ENCODE data around the gene ARID4B. TPM values are rescaled to one million over a fixed set of nuclear protein-coding genes. Genes with fewer than 3 reads are reported as not detected.

ARID4B gene
- total and polyA plus RNA-seq, 5 donors = 10.8 to 22.4 (median 20.7) TPM

DNA sequence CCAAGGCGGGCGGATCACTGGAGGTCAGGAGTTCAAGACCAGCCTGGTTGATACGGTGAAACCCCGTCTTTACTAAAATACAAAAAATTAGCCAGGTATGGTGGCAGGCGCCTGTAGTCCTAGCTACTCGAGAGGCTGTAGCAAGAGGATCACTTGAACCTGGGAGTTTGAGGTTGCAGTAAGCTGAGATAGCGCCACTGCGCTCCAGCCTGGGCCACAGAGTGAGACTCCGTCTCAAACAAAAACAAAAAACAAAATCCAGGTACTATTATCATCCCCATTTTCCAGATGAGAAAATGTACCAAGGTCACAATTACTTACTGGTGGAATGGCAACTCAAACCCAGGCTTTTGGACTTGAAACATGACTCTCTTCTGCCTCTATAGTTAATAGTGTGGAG, 203.9 kb downstream of the ARID4B start:
- Histone ChIP-seq H3K4me1 (ENCODE audit: control insufficient read depth, insufficient read depth, low read length) (peaks cover 2% of the 10 kb centered on the region), H3K27me3 (ENCODE audit: control insufficient read depth, insufficient read depth) (no peaks in the 10 kb centered on the region), H3K9me3 (ENCODE audit: control insufficient read depth, low read length) (no peaks in the 10 kb centered on the region), H3K27ac (ENCODE audit: low read length) (no peak overlapping the region), H3K4me3 (ENCODE audit: low read length) (no peak overlapping the region)
- WGBS = 92% methylated on average over 9 of the region's 9 CpGs
- intact Hi-C loops (cut with DNase I) = no loop called here
- no peak for ATAC-seq
- no peak for DNase-seq

DNA sequence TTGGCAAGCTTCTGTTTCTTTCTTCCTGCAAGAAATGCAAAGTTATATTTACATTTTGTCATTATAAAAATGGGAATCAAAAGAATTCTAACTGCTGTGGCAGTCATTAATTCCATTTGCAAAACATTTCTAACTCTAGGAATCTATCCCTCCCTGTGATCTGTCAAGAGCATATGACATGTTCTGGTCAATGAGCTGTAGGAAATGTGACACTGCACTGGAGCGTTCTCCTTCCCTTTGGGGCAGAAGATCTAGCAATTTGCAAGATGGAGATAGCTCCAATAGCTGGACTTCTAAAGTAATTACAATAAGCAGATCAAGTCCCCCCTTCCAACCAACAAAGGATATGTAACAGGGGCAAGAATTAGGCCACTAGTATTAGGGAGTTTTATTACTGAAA, 205.6 kb downstream of the ARID4B start:
- Histone ChIP-seq H3K4me1 (ENCODE audit: control insufficient read depth, insufficient read depth, low read length) (peaks cover 2% of the 10 kb centered on the region), H3K27me3 (ENCODE audit: control insufficient read depth, insufficient read depth) (no peaks in the 10 kb centered on the region), H3K9me3 (ENCODE audit: control insufficient read depth, low read length) (no peaks in the 10 kb centered on the region), H3K27ac (ENCODE audit: low read length) (no peak overlapping the region), H3K4me3 (ENCODE audit: low read length) (no peak overlapping the region)
- DNase-seq (no peak), ATAC-seq (no peak)
- intact Hi-C loops (cut with DNase I) = no loop called here
- WGBS = 54% methylated on average over 1 of the region's 1 CpG

Small RNA genes lying within 50 kb of the gene (microRNA-seq; reads per million reads assigned to microRNA genes)
- gene MIR4753 = 0 reads per million in 2 donors

Other genes starting within 250 kb of the ARID4B start
- 100 to 1,000 TPM in 1 of 4 donors, 10 to 100 TPM in 3; 88.1 to 110 (median 96.4) TPM for gene TOMM20, start 199.3 kb downstream of the ARID4B start, total RNA-seq
- 66.3 TPM for gene TOMM20, start 199.3 kb downstream of the ARID4B start, polyA plus RNA-seq
- gene RBM34, start 166.9 kb downstream of the ARID4B start, total RNA-seq = 10 to 100 TPM; 44.8 to 57.4 (median 53.8) TPM
- 60.3 TPM for gene RBM34, start 166.9 kb downstream of the ARID4B start, polyA plus RNA-seq
- 10 to 100 TPM; 29.7 to 33.5 (median 31.0) TPM for gene GGPS1, start 391 bp upstream of the ARID4B start, total RNA-seq
- gene GGPS1, start 391 bp upstream of the ARID4B start, polyA plus RNA-seq = 22.0 TPM
- gene TBCE, start 39.2 kb upstream of the ARID4B start, total RNA-seq = 10 to 100 TPM; 13.3 to 22.3 (median 17.9) TPM
- 17.2 TPM for gene TBCE, start 39.2 kb upstream of the ARID4B start, polyA plus RNA-seq
- 10 to 100 TPM; 18.7 to 26.8 (median 22.5) TPM for gene B3GALNT2, start 176.3 kb upstream of the ARID4B start, total RNA-seq
- 6.6 TPM for gene B3GALNT2, start 176.3 kb upstream of the ARID4B start, polyA plus RNA-seq